DOHH2 (cell line): ENCODE results near the gene CA12.

Experiments used
- EZH2phosphoT487 ChIP-seq: fragments of 200-600 bp; sonication (generic); IDR thresholded peaks from 2 replicates; pipeline ENCODE4 v1.6.1; 2017; ENCODE audit warnings: borderline replicate concordance, mild to moderate bottlenecking, antibody characterized with exemption, low read length, moderate library complexity, mixed read lengths
- TF ChIP-seq, protein P1 (sequence below): fragments of 200-600 bp; sonication (generic); IDR thresholded peaks from one replicate; pipeline ENCODE4 v1.5.1; 2014; ENCODE audit warnings: antibody characterized with exemption, mild to moderate bottlenecking, low read depth, low read length; ENCODE audit not compliant: poor library complexity, severe bottlenecking

DNA sequence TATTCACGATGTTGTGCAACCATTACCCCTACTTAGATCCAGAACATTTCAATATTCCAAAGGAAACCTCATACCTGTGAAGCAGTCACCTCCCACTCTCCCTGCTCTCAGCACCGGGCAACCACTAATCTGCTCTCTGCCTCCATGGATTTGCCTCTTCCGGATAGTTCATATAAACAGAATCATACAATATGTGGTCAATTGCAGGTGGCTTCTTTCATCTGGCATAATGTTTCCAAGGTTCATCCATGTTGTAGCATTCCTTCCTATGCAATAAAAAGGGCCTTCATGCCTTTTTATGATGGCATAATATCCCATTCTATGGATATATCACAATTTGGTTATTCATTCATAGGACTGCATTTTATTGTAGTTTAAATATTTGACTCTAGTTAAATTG lies 23.9 kb downstream of the CA12 start:
- TF ChIP-seq, protein P1, sequence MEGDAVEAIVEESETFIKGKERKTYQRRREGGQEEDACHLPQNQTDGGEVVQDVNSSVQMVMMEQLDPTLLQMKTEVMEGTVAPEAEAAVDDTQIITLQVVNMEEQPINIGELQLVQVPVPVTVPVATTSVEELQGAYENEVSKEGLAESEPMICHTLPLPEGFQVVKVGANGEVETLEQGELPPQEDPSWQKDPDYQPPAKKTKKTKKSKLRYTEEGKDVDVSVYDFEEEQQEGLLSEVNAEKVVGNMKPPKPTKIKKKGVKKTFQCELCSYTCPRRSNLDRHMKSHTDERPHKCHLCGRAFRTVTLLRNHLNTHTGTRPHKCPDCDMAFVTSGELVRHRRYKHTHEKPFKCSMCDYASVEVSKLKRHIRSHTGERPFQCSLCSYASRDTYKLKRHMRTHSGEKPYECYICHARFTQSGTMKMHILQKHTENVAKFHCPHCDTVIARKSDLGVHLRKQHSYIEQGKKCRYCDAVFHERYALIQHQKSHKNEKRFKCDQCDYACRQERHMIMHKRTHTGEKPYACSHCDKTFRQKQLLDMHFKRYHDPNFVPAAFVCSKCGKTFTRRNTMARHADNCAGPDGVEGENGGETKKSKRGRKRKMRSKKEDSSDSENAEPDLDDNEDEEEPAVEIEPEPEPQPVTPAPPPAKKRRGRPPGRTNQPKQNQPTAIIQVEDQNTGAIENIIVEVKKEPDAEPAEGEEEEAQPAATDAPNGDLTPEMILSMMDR: no peak
- TF ChIP-seq EZH2phosphoT487: no peak
